ENCODE data around the gene PHF21A. TPM values are rescaled to one million over a fixed set of nuclear protein-coding genes. Genes with fewer than 3 reads are reported as not detected.

PHF21A gene
- total RNA-seq, 2 donors from 2014 or later: 27.6 to 35.5 TPM

DNA sequence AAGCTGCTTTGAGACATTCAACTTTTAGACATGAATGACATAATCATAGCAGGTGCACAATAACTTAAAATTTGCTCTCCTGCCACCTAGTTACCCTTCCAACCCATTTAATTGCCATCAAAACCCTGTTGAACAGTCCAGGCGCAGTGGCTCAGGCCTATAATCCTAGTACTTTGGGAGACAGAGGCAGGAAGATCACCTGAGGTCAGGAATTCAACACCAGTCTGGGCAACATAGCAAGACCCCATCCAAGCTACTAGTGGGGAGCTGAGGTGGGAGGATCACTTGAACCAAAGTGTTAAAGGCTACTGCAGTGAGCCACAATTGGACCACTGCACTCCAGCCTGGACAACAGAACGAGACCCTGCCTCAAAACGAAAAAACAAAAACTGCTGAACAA, 4.0 kb upstream of the PHF21A start:
- TF ChIP-seq, protein P1, sequence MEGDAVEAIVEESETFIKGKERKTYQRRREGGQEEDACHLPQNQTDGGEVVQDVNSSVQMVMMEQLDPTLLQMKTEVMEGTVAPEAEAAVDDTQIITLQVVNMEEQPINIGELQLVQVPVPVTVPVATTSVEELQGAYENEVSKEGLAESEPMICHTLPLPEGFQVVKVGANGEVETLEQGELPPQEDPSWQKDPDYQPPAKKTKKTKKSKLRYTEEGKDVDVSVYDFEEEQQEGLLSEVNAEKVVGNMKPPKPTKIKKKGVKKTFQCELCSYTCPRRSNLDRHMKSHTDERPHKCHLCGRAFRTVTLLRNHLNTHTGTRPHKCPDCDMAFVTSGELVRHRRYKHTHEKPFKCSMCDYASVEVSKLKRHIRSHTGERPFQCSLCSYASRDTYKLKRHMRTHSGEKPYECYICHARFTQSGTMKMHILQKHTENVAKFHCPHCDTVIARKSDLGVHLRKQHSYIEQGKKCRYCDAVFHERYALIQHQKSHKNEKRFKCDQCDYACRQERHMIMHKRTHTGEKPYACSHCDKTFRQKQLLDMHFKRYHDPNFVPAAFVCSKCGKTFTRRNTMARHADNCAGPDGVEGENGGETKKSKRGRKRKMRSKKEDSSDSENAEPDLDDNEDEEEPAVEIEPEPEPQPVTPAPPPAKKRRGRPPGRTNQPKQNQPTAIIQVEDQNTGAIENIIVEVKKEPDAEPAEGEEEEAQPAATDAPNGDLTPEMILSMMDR (IDR thresholded peaks at IDR 0.05): no peak
- DNase-seq (ENCODE audit: low spot score): no peak
- H3K4me3 ChIP-seq: no peak overlapping the region
- no peaks in the 10 kb centered on the region for H3K27me3 ChIP-seq
- H3K36me3 ChIP-seq: no peaks in the 10 kb centered on the region
- no peaks in the 10 kb centered on the region for H3K9me3 ChIP-seq
- H3K4me1 ChIP-seq: peaks cover 0 to 11% of the 10 kb centered on the region in 2 donors
- no peak overlapping the region for H3K27ac ChIP-seq

GRCh38 chr11:46122945-46123715, 1.9 kb upstream of the PHF21A start:
- H3K27ac ChIP-seq: peak overlapping the region; percentile 81 to 97
- H3K4me3 ChIP-seq: no peak overlapping the region
- TF ChIP-seq, protein P1 (IDR thresholded peaks at IDR 0.05): no peak
- H3K9me3 ChIP-seq: no peaks in the 10 kb centered on the region
- no peaks in the 10 kb centered on the region for H3K36me3 ChIP-seq
- DNase-seq (ENCODE audit: low spot score): no peak
- peaks cover 0 to 19% of the 10 kb centered on the region in 2 donors for H3K4me1 ChIP-seq
- no peaks in the 10 kb centered on the region for H3K27me3 ChIP-seq

DNA sequence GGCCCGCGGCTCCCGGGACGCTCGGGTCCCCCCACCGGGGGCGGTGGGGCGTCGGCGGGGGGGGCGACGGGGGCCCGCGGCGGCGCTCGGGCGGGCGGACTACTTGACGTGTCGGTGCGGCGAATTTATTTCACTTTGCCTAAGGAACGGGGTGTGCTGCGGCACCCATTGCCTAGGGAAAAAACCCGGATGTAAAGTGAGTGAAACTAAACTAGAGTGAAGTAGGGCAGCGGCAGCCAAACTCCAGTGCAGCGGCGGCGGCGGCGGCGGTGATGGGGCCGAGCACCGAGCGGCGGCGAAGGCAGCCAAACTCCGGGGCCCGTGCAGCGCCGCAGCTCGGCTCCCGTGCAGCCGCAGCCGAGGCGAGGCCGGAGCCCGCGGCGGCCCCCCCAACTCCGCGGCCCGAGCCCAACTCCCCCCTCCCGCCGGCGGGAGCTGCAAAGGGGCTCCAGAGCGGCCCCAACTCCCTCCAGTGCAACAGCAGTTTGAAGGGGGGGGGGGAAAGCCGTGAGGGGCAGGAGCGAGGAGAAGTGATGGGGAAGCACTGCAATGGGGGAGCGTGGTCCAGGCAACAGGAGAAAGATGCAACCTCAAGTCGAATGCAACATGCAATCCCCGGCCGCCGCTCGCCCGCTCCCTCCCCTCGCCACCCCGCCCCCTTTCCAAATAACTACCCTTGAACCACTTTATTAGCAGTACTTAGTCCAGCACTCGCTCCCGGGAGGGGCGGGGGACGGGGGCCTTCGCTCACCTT, 647 bp upstream of the PHF21A start:
- Histone ChIP-seq H3K27me3 (no peaks in the 10 kb centered on the region), H3K9me3 (no peaks in the 10 kb centered on the region), H3K27ac (peak overlapping the region; percentile 81 to 97), H3K4me1 (peaks cover 0 to 26% of the 10 kb centered on the region in 2 donors), H3K4me3 (peak overlapping the region; percentile 80 to 81), H3K36me3 (no peaks in the 10 kb centered on the region)
- TF ChIP-seq, protein P1 (IDR thresholded peaks at IDR 0.05): no peak
- peak; percentile 82 for DNase-seq (ENCODE audit: low spot score)

GRCh38 chr11:46120346-46121300, 631 bp downstream of the PHF21A start:
- Histone ChIP-seq H3K4me1 (peaks cover 0 to 39% of the 10 kb centered on the region in 2 donors), H3K27ac (peak overlapping the region; percentile 96 to 97)
- DNase-seq (ENCODE audit: low spot score): no peak

More at GRCh38 chr11:46120346-46121300, 631 bp downstream of the PHF21A start:
- TF ChIP-seq, protein P1 (IDR thresholded peaks at IDR 0.05): no peak
- Histone ChIP-seq H3K4me3 (peak overlapping the region; percentile 80 to 81), H3K9me3 (no peaks in the 10 kb centered on the region), H3K36me3 (no peaks in the 10 kb centered on the region), H3K27me3 (no peaks in the 10 kb centered on the region)

Data from right atrium auricular region (tissue), 2 donors.